Neural crest cell (in vitro differentiated cells): Measurements from ENCODE around the gene EP400. TPM values are rescaled to one million over a fixed set of nuclear protein-coding genes. Genes with fewer than 3 reads are reported as not detected.
"Not testable (repeated sequence)": the region's sequence is repeated elsewhere in the genome, so short reads cannot be mapped to it uniquely, and the experiment has no call there.

Experiments used
- DNase-seq: peaks from one replicate; pipeline ENCODE4 v3.0.0; 2021; ENCODE audit warnings: low read depth, mixed read lengths, low spot score
- H3K27ac Mint-ChIP-seq: one replicate; pipeline ENCODE4 v1.8.0; 2021; ENCODE audit warnings: mild to moderate bottlenecking, mixed read lengths; ENCODE audit not compliant: unreplicated experiment
- H3K27me3 Mint-ChIP-seq: 2 replicates; pipeline ENCODE4 v1.8.0; 2021; ENCODE audit warnings: low read depth, mild to moderate bottlenecking, mixed read lengths
- H3K36me3 Mint-ChIP-seq: 2 replicates; pipeline ENCODE4 v1.8.0; 2021; ENCODE audit warnings: low read depth, mild to moderate bottlenecking, mixed read lengths
- H3K4me1 Mint-ChIP-seq: 2 replicates; pipeline ENCODE4 v1.8.0; 2021; ENCODE audit warnings: mixed read lengths
- H3K4me3 Mint-ChIP-seq: one replicate; pipeline ENCODE4 v1.8.0; 2021; ENCODE audit warnings: mild to moderate bottlenecking, mixed read lengths
- H3K9me3 Mint-ChIP-seq: 2 replicates; pipeline ENCODE4 v1.8.0; 2021; ENCODE audit warnings: mixed read lengths
- CTCF ChIP-seq: fragments of 200-600 bp; sonication (generic); conservative IDR thresholded peaks from 2 replicates; pipeline ENCODE4 v1.5.0; 2021; ENCODE audit warnings: antibody characterized with exemption, mild to moderate bottlenecking
- total RNA-seq: library from RNA; stranded (reverse); gene quantifications from 2 replicates; pipeline ENCODE4 v1.2.1, GENCODE V29; 2021

The EP400 gene
- total RNA-seq, 1 donor from 2014 or later: 73.4 TPM

GRCh38 chr12:131983026-131983425, 33.3 kb downstream of the EP400 start:
- TF ChIP-seq CTCF: no peak
- H3K27ac Mint-ChIP-seq: no peak overlapping the region
- no peaks in the 10 kb centered on the region for H3K9me3 Mint-ChIP-seq
- DNase-seq: no peak
- H3K36me3 Mint-ChIP-seq: peaks cover 12% of the 10 kb centered on the region
- no peak overlapping the region for H3K4me3 Mint-ChIP-seq
- no peaks in the 10 kb centered on the region for H3K27me3 Mint-ChIP-seq
- peaks cover 10% of the 10 kb centered on the region for H3K4me1 Mint-ChIP-seq

- no peak overlapping the region for H3K27ac Mint-ChIP-seq
- H3K4me3 Mint-ChIP-seq: no peak overlapping the region
- no peak for TF ChIP-seq CTCF
- H3K9me3 Mint-ChIP-seq: no peaks in the 10 kb centered on the region
- H3K36me3 Mint-ChIP-seq: peaks cover 12% of the 10 kb centered on the region
- H3K4me1 Mint-ChIP-seq: peaks cover 10% of the 10 kb centered on the region
- no peaks in the 10 kb centered on the region for H3K27me3 Mint-ChIP-seq
- DNase-seq: no peak
Measured at GRCh38 chr12:131983554-131983953, 33.8 kb downstream of the EP400 start.

- Mint-ChIP-seq H3K36me3 (peaks cover 14% of the 10 kb centered on the region), H3K4me3 (no peak overlapping the region), H3K9me3 (no peaks in the 10 kb centered on the region), H3K27ac (no peak overlapping the region), H3K27me3 (no peaks in the 10 kb centered on the region), H3K4me1 (peaks cover 11% of the 10 kb centered on the region)
- no peak for DNase-seq
- TF ChIP-seq CTCF: no peak
Measured at GRCh38 chr12:131984334-131984733, 34.6 kb downstream of the EP400 start.

- H3K4me1 Mint-ChIP-seq: peaks cover 22% of the 10 kb centered on the region
- not testable (repeated sequence) for H3K27me3 Mint-ChIP-seq, H3K4me3 Mint-ChIP-seq, DNase-seq, H3K9me3 Mint-ChIP-seq, H3K27ac Mint-ChIP-seq
- H3K36me3 Mint-ChIP-seq: peaks cover 14% of the 10 kb centered on the region
Measured at GRCh38 chr12:131985510-131985875, 35.8 kb downstream of the EP400 start.

- TF ChIP-seq CTCF: no peak
- Mint-ChIP-seq H3K4me1 (peaks cover 31% of the 10 kb centered on the region), H3K9me3 (no peaks in the 10 kb centered on the region), H3K4me3 (no peak overlapping the region), H3K36me3 (peaks cover 18% of the 10 kb centered on the region), H3K27me3 (no peaks in the 10 kb centered on the region), H3K27ac (no peak overlapping the region)
- DNase-seq: no peak
Measured at GRCh38 chr12:131986361-131986760, 36.6 kb downstream of the EP400 start.

- peaks cover 16% of the 10 kb centered on the region for H3K36me3 Mint-ChIP-seq
- H3K9me3 Mint-ChIP-seq: no peaks in the 10 kb centered on the region
- no peaks in the 10 kb centered on the region for H3K27me3 Mint-ChIP-seq
- H3K27ac Mint-ChIP-seq: no peak overlapping the region
- H3K4me3 Mint-ChIP-seq: no peak overlapping the region
- DNase-seq: no peak
- H3K4me1 Mint-ChIP-seq: peaks cover 32% of the 10 kb centered on the region
- TF ChIP-seq CTCF: no peak
Measured at GRCh38 chr12:131986910-131987309, 37.2 kb downstream of the EP400 start.
